Liver (tissue), 9 donors: ENCODE results near the gene NFYC. TPM values are rescaled to one million over a fixed set of nuclear protein-coding genes. Genes with fewer than 3 reads are reported as not detected.

Experiments
- DNase-seq: peaks from one replicate; pipeline ENCODE4 v3.0.0-alpha.2; 2017; ENCODE audit warnings: low spot score
- H3K27ac ChIP-seq, 2 donors: one replicate each; pipeline ENCODE4 v1.7.0; 2013; ENCODE audit warnings: inconsistent platforms in 2 of 2, low read length in 2 of 2, control low read depth in 1 of 2, low read depth in 1 of 2, mild to moderate bottlenecking in 1 of 2
- H3K27me3 ChIP-seq, 4 donors: one replicate each; pipeline versions ENCODE4 v1.6.1 to v1.7.0; 2013; ENCODE audit warnings: low read length in 3 of 4, inconsistent platforms in 1 of 4, mild to moderate bottlenecking in 1 of 4, moderate library complexity in 1 of 4; ENCODE audit not compliant: control insufficient read depth in 4 of 4, insufficient read depth in 4 of 4
- H3K36me3 ChIP-seq, 4 donors: one replicate each; pipeline versions ENCODE4 v1.6.1 to v1.7.0; 2013; ENCODE audit warnings: low read length in 3 of 4, mild to moderate bottlenecking in 3 of 4, low read depth in 1 of 4, moderate library complexity in 1 of 4; ENCODE audit not compliant: control insufficient read depth in 4 of 4, insufficient read depth in 3 of 4
- H3K4me1 ChIP-seq, 4 donors: one replicate each; pipeline versions ENCODE4 v1.6.1 to v1.7.0; 2013; ENCODE audit warnings: low read length in 3 of 4, mild to moderate bottlenecking in 3 of 4, moderate library complexity in 1 of 4; ENCODE audit not compliant: control insufficient read depth in 4 of 4, insufficient read depth in 4 of 4
- H3K4me3 ChIP-seq, 3 donors: one replicate each; pipeline versions ENCODE4 v1.6.1 to v1.7.0; 2013; ENCODE audit warnings: low read length in 3 of 3, control low read depth in 1 of 3, low read depth in 1 of 3, mild to moderate bottlenecking in 1 of 3
- H3K9ac ChIP-seq, 2 donors: one replicate each; pipeline ENCODE4 v1.7.0; 2013; ENCODE audit warnings: low read length in 2 of 2, mild to moderate bottlenecking in 2 of 2, moderate library complexity in 2 of 2, control low read depth in 1 of 2, low read depth in 1 of 2
- H3K9me3 ChIP-seq, 4 donors: one replicate each; pipeline versions ENCODE4 v1.6.1 to v1.7.0; 2013; ENCODE audit warnings: low read length in 3 of 4; ENCODE audit not compliant: control insufficient read depth in 4 of 4
- ATF3 ChIP-seq: IDR thresholded peaks from 2 replicates; pipeline ENCODE4 v1.6.1; 2016; ENCODE audit warnings: antibody characterized with exemption
- CTCF ChIP-seq: fragments of 150-350 bp; IDR thresholded peaks from 2 replicates; pipeline ENCODE4 v1.5.1; 2017; ENCODE audit warnings: improper control_type of control experiment, low read depth, low read length; ENCODE audit not compliant: missing input control
- EGR1 ChIP-seq, 2 donors: IDR thresholded peaks; 2 replicates each; pipeline ENCODE4 v1.6.1; 2016 to 2018; ENCODE audit warnings: antibody characterized with exemption in 2 of 2, low read depth in 2 of 2
- FOXA1 ChIP-seq: IDR thresholded peaks from 2 replicates; pipeline ENCODE4 v1.6.1; 2016; ENCODE audit warnings: antibody characterized with exemption
- FOXA2 ChIP-seq: IDR thresholded peaks from 2 replicates; pipeline ENCODE4 v1.6.1; 2016; ENCODE audit warnings: antibody characterized with exemption
- GABPA ChIP-seq, 2 donors: IDR thresholded peaks in 1 of 2; conservative IDR thresholded peaks in 1 of 2; 2 replicates each; pipeline ENCODE4 v1.6.1; 2016; ENCODE audit warnings: antibody characterized with exemption in 2 of 2, mild to moderate bottlenecking in 1 of 2, moderate library complexity in 1 of 2
- HNF4A ChIP-seq, 2 donors: conservative IDR thresholded peaks; 2 replicates each; pipeline ENCODE4 v1.6.1; 2016; ENCODE audit warnings: antibody characterized with exemption in 2 of 2, mild to moderate bottlenecking in 2 of 2
- HNF4G ChIP-seq: IDR thresholded peaks from 2 replicates; pipeline ENCODE4 v1.6.1; 2016; ENCODE audit warnings: antibody characterized with exemption
- JUND ChIP-seq, 2 donors: IDR thresholded peaks; 2 replicates each; pipeline ENCODE4 v1.6.1; 2016; ENCODE audit warnings: antibody characterized with exemption in 2 of 2
- NR2F2 ChIP-seq: IDR thresholded peaks from 2 replicates; pipeline ENCODE4 v1.6.1; 2016; ENCODE audit warnings: antibody characterized with exemption
- RAD21 ChIP-seq, 2 donors: IDR thresholded peaks; 2 replicates each; pipeline ENCODE4 v1.6.1; 2016; ENCODE audit warnings: antibody characterized with exemption in 2 of 2, mild to moderate bottlenecking in 2 of 2
- RXRA ChIP-seq, 2 donors: IDR thresholded peaks; 2 replicates each; pipeline ENCODE4 v1.6.1; 2017 to 2018; ENCODE audit warnings: antibody characterized with exemption in 2 of 2, mild to moderate bottlenecking in 1 of 2
- SP1 ChIP-seq: IDR thresholded peaks from 2 replicates; pipeline ENCODE4 v1.6.1; 2018; ENCODE audit warnings: antibody characterized with exemption, mild to moderate bottlenecking
- YY1 ChIP-seq: IDR thresholded peaks from 2 replicates; pipeline ENCODE4 v1.6.1; 2016; ENCODE audit warnings: antibody characterized with exemption, mild to moderate bottlenecking
- WGBS: extraction: QIAGEN DNeasy Blood & Tissue Kit; methylation state at CpG from one replicate; pipeline ENCODE4 v1.1.7; 2013; 5-methylcytosine and 5-hydroxymethylcytosine counted together
- polyA plus RNA-seq, 2 donors: library from polyadenylated mRNA; stranded (reverse) in 1 of 2; unstranded in 1 of 2; fragments of 200-250 nt in 1 of 2; fragments of >200 nt in 1 of 2; fragmentation: Nextera tagmentation in 1 of 2; extraction: Ambion mirVana in 1 of 2; gene quantifications; one replicate each; pipeline versions ENCODE4 v1.2.1 to v1.2.3, GENCODE V29; 2013 to 2015
- total RNA-seq, 2 donors: library from RNA; depleted of rRNA; stranded (reverse); fragments of >200 nt; gene quantifications; one replicate each; pipeline ENCODE4 v1.2.3, GENCODE V29; 2014
- TF ChIP-seq, protein P1 (sequence below): IDR thresholded peaks from 2 replicates; pipeline ENCODE4 v1.6.1; 2016; ENCODE audit warnings: antibody characterized with exemption
- donor health status: healthy.
- donor health status: healthy.
- donor health status: healthy.
- donor health status: healthy.
- donor health status: healthy.

Gene NFYC
- total and polyA plus RNA-seq, 4 donors: 18.3 to 28.1 (median 26.8) TPM

- H3K27ac ChIP-seq: no peak overlapping the region
- no peak overlapping the region for H3K4me3 ChIP-seq
- peaks cover 0 to 6% (median under 1%) of the 10 kb centered on the region in 4 donors for H3K4me1 ChIP-seq
- H3K27me3 ChIP-seq: no peaks in the 10 kb centered on the region
- H3K9ac ChIP-seq: no peak overlapping the region
- WGBS: 90% methylated on average over 4 of the region's 4 CpGs
- no peak for DNase-seq
- no peak for TF ChIP-seq RAD21 (IDR thresholded peaks at IDR 0.05)
- TF ChIP-seq RXRA (IDR thresholded peaks at IDR 0.05): no peak
- no peak for TF ChIP-seq JUND (IDR thresholded peaks at IDR 0.05)
- TF ChIP-seq FOXA2: no peak
- no peak for TF ChIP-seq HNF4A (conservative IDR thresholded peaks at IDR 0.05)
- TF ChIP-seq YY1: no peak
- TF ChIP-seq SP1: no peak
- TF ChIP-seq FOXA1: no peak
- TF ChIP-seq, protein P1, sequence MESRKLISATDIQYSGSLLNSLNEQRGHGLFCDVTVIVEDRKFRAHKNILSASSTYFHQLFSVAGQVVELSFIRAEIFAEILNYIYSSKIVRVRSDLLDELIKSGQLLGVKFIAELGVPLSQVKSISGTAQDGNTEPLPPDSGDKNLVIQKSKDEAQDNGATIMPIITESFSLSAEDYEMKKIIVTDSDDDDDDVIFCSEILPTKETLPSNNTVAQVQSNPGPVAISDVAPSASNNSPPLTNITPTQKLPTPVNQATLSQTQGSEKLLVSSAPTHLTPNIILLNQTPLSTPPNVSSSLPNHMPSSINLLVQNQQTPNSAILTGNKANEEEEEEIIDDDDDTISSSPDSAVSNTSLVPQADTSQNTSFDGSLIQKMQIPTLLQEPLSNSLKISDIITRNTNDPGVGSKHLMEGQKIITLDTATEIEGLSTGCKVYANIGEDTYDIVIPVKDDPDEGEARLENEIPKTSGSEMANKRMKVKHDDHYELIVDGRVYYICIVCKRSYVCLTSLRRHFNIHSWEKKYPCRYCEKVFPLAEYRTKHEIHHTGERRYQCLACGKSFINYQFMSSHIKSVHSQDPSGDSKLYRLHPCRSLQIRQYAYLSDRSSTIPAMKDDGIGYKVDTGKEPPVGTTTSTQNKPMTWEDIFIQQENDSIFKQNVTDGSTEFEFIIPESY: no peak
- no peak for TF ChIP-seq EGR1 (IDR thresholded peaks at IDR 0.05; ENCODE audit: low read depth in 2 of 2)
- TF ChIP-seq NR2F2: no peak
- H3K9me3 ChIP-seq: no peaks in the 10 kb centered on the region
- no peaks in the 10 kb centered on the region for H3K36me3 ChIP-seq
Measured at GRCh38 chr1:40662864-40663263, 28.6 kb upstream of the NFYC start.

DNA sequence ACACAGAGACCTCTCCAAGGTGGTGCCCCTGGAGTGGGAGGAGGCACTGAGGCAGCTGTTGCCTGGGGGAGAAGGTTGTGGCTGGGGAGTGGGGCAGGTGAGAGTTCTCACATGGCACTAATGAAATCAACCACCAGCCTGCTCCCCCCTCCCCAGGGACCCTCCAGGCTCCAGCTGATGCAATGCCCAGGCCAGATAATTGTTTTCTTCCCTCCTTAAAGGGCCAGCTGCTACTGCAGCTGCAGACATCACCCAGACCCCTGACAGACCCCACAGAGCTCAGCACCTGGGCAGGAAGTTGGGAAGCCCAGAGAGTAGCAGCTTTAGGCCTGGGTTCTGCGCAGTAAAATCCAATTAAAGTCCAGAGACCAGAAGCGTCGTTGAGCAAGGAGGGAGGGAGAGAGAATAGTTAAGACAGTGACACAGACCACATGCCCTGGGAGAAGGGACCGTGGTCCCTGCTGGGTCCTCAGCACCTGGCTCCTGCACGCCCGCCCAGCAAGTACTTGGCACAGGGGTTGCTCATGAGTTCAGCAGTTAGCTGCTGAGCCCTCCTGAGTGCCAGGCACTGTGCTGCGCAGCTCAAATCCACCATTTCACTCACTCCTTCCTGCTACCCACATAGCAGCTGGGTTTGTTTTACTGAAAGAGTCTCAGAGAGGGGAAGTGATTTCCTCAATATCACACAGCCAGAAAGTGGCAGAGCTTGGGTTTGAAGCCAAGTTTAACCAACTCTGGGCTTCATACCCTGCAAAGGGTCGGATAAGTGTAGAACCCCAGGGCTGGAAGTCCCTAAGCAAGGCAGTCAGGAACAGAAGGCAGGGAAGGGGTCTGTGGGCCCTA, 28.0 kb upstream of the NFYC start:
- H3K9ac ChIP-seq: no peak overlapping the region
- H3K4me3 ChIP-seq: no peak overlapping the region
- no peaks in the 10 kb centered on the region for H3K36me3 ChIP-seq
- WGBS: 83% methylated on average over 8 of the region's 8 CpGs
- no peak for TF ChIP-seq ATF3
- no peak for TF ChIP-seq GABPA (IDR thresholded peaks at IDR 0.05 in 1 of 2, conservative IDR thresholded peaks at IDR 0.05 in 1 of 2)
- TF ChIP-seq HNF4G: no peak
- TF ChIP-seq, protein P1: no peak
- no peak for TF ChIP-seq CTCF
- H3K27ac ChIP-seq: no peak overlapping the region
- H3K4me1 ChIP-seq: peaks cover under 1 to 7% (median 1%) of the 10 kb centered on the region in 4 donors
- H3K27me3 ChIP-seq: no peaks in the 10 kb centered on the region
- no peak for DNase-seq
- H3K9me3 ChIP-seq: no peaks in the 10 kb centered on the region
